CD4-positive, alpha-beta T cell (primary cell): ENCODE measurements around the gene ACMSD. TPM values are rescaled to one million over a fixed set of nuclear protein-coding genes. Genes with fewer than 3 reads are reported as not detected.

Experiments
- ATAC-seq: fragments of 200-7000 bp; cut with Tn5 transposase; one replicate; pipeline ENCODE4 v1.10.0; 2022; ENCODE audit warnings: mild to moderate bottlenecking; ENCODE audit not compliant: poor library complexity
- CTCF ChIA-PET: fragments of 350-600 bp; sonication (Branson Sonifier 250); formaldehyde crosslinking; loops from one replicate; lab custom pipeline; 2021; ENCODE audit warnings: antibody characterized with exemption, inconsistent platforms; lab: Charles Lee
- POLR2A ChIA-PET: fragments of 350-600 bp; sonication (Branson Sonifier 250); formaldehyde crosslinking; loops from one replicate; lab custom pipeline; 2021; ENCODE audit warnings: antibody characterized with exemption, inconsistent platforms; lab: Charles Lee
- DNase-seq, 14 experiments: peaks; one replicate each; pipeline ENCODE4 v3.0.0-alpha.2; 2013 to 2020; ENCODE audit warnings: mixed read lengths in 2 of 14
- H3K27ac ChIP-seq, 2 donors: one replicate each; pipeline versions ENCODE4 v1.5.1 to v1.7.0; 2013; ENCODE audit warnings: low read length in 2 of 2, low read depth in 1 of 2, mild to moderate bottlenecking in 1 of 2
- H3K27me3 ChIP-seq, 2 experiments: 1 replicate in 1 of 2; 2 replicates in 1 of 2; pipeline versions ENCODE4 v1.6.1 to v1.7.0; 2013; ENCODE audit warnings: low read length in 2 of 2, control low read depth in 1 of 2, mild to moderate bottlenecking in 1 of 2, moderate library complexity in 1 of 2; ENCODE audit not compliant: insufficient read depth in 2 of 2, control insufficient read depth in 1 of 2
- H3K36me3 ChIP-seq: one replicate; pipeline ENCODE4 v1.6.1; 2013; ENCODE audit warnings: low read length, control low read depth; ENCODE audit not compliant: insufficient read depth
- H3K4me1 ChIP-seq: one replicate; pipeline ENCODE4 v1.6.1; 2013; ENCODE audit warnings: low read length, control low read depth; ENCODE audit not compliant: insufficient read depth
- H3K4me3 ChIP-seq: one replicate; pipeline ENCODE4 v1.5.1; 2013; ENCODE audit warnings: mild to moderate bottlenecking, low read length, moderate library complexity
- H3K9me3 ChIP-seq, 2 experiments: 1 replicate in 1 of 2; 2 replicates in 1 of 2; pipeline versions ENCODE4 v1.6.1 to v1.7.0; 2013; ENCODE audit warnings: low read length in 2 of 2, mild to moderate bottlenecking in 2 of 2, control low read depth in 1 of 2, moderate library complexity in 1 of 2; ENCODE audit not compliant: control insufficient read depth in 1 of 2, insufficient read depth in 1 of 2
- H3K27ac Mint-ChIP-seq: one replicate; pipeline ENCODE4 v1.8.0; 2020; ENCODE audit warnings: mixed read lengths
- H3K27me3 Mint-ChIP-seq: one replicate; pipeline ENCODE4 v1.8.0; 2021; ENCODE audit warnings: mixed read lengths
- H3K36me3 Mint-ChIP-seq: one replicate; pipeline ENCODE4 v1.8.0; 2021; ENCODE audit warnings: low read depth, mixed read lengths
- H3K4me1 Mint-ChIP-seq: one replicate; pipeline ENCODE4 v1.8.0; 2021; ENCODE audit warnings: low read depth, mixed read lengths
- H3K4me3 Mint-ChIP-seq: one replicate; pipeline ENCODE4 v1.8.0; 2020; ENCODE audit warnings: mild to moderate bottlenecking, mixed read lengths
- H3K9me3 Mint-ChIP-seq: one replicate; pipeline ENCODE4 v1.8.0; 2020; ENCODE audit warnings: mixed read lengths
- CTCF ChIP-seq: fragments of 200-600 bp; IDR thresholded peaks from one replicate; pipeline ENCODE4 v1.8.0; 2022; ENCODE audit warnings: antibody characterized with exemption, mild to moderate bottlenecking
- intact Hi-C, 2 experiments: fragments of 100-400 bp; cut with DNase I in 1 of 2; cut with micrococcal nuclease in 1 of 2; formaldehyde crosslinking; loops; one replicate each; pipeline versions ENCODE4 v1.15.1 to v1.9.0; 2023 to 2025; cut with DNase I, micrococcal nuclease
- total RNA-seq, 174 experiments: library from RNA in 2 of 174; stranded (reverse) in 2 of 174; gene quantifications; one replicate each; pipeline ENCODE4 v1.2.3 and lab custom pipeline; 2021 to 2026

The ACMSD gene
- total RNA-seq, 2 experiments from 2014 or later: not detected

GRCh38 chr2:134818321-134818720 lies 20.1 kb upstream of the ACMSD start:
- POLR2A ChIA-PET: no interaction called here
- H3K36me3 ChIP-seq: no peaks in the 10 kb centered on the region
- H3K4me3 ChIP-seq: no peak overlapping the region
- H3K36me3 Mint-ChIP-seq: no peaks in the 10 kb centered on the region
- H3K27me3 Mint-ChIP-seq: peaks cover 21% of the 10 kb centered on the region
- peaks cover 2% of the 10 kb centered on the region in 2 experiments for H3K27me3 ChIP-seq
- no peak for TF ChIP-seq CTCF
- no peak for ATAC-seq
- no peak overlapping the region for H3K4me3 Mint-ChIP-seq
- H3K9me3 Mint-ChIP-seq: no peaks in the 10 kb centered on the region
- CTCF ChIA-PET: no interaction called here
- H3K4me1 ChIP-seq: no peaks in the 10 kb centered on the region
- DNase-seq: no peak
- no peak overlapping the region for H3K27ac Mint-ChIP-seq
- H3K9me3 ChIP-seq: no peaks in the 10 kb centered on the region
- no peak overlapping the region for H3K27ac ChIP-seq
- intact Hi-C loops: no loop called here
- no peaks in the 10 kb centered on the region for H3K4me1 Mint-ChIP-seq

GRCh38 chr2:134819334-134819733 lies 19.1 kb upstream of the ACMSD start:
- no peak overlapping the region for H3K27ac ChIP-seq
- Mint-ChIP-seq H3K9me3 (peaks cover 2% of the 10 kb centered on the region), H3K27ac (no peak overlapping the region), H3K4me1 (no peaks in the 10 kb centered on the region), H3K36me3 (no peaks in the 10 kb centered on the region), H3K27me3 (peaks cover 31% of the 10 kb centered on the region), H3K4me3 (no peak overlapping the region)
- H3K36me3 ChIP-seq: no peaks in the 10 kb centered on the region
- no peak overlapping the region for H3K4me3 ChIP-seq
- intact Hi-C loops: no loop called here
- DNase-seq (no peak), ATAC-seq (no peak)
- no peaks in the 10 kb centered on the region for H3K4me1 ChIP-seq
- peaks cover 0 to 2% of the 10 kb centered on the region in 2 experiments for H3K27me3 ChIP-seq
- ChIA-PET POLR2A (no interaction called here), CTCF (no interaction called here)
- no peaks in the 10 kb centered on the region for H3K9me3 ChIP-seq
- no peak for TF ChIP-seq CTCF

- intact Hi-C loops: no loop called here
- Mint-ChIP-seq H3K9me3 (peaks cover 2% of the 10 kb centered on the region), H3K4me1 (no peaks in the 10 kb centered on the region), H3K27me3 (peaks cover 30% of the 10 kb centered on the region), H3K4me3 (no peak overlapping the region), H3K27ac (no peak overlapping the region), H3K36me3 (no peaks in the 10 kb centered on the region)
- no peak for DNase-seq
- no peak for ATAC-seq
- H3K27ac ChIP-seq: no peak overlapping the region
- H3K4me3 ChIP-seq: no peak overlapping the region
- H3K9me3 ChIP-seq: no peaks in the 10 kb centered on the region
- CTCF ChIA-PET: no interaction called here
- no peaks in the 10 kb centered on the region for H3K4me1 ChIP-seq
- H3K27me3 ChIP-seq: no peaks in the 10 kb centered on the region
- no peak for TF ChIP-seq CTCF
- POLR2A ChIA-PET: no interaction called here
- H3K36me3 ChIP-seq: no peaks in the 10 kb centered on the region
Measured at GRCh38 chr2:134823431-134823830, 15.0 kb upstream of the ACMSD start.
